ENCODE data around the gene FOSB.
A peak's percentile ranks its signal among the peaks of the same experiment; 100 is the strongest.
"Not testable (repeated sequence)": the region's sequence is repeated elsewhere in the genome, so short reads cannot be mapped to it uniquely, and the experiment has no call there.

FOSB gene

DNA sequence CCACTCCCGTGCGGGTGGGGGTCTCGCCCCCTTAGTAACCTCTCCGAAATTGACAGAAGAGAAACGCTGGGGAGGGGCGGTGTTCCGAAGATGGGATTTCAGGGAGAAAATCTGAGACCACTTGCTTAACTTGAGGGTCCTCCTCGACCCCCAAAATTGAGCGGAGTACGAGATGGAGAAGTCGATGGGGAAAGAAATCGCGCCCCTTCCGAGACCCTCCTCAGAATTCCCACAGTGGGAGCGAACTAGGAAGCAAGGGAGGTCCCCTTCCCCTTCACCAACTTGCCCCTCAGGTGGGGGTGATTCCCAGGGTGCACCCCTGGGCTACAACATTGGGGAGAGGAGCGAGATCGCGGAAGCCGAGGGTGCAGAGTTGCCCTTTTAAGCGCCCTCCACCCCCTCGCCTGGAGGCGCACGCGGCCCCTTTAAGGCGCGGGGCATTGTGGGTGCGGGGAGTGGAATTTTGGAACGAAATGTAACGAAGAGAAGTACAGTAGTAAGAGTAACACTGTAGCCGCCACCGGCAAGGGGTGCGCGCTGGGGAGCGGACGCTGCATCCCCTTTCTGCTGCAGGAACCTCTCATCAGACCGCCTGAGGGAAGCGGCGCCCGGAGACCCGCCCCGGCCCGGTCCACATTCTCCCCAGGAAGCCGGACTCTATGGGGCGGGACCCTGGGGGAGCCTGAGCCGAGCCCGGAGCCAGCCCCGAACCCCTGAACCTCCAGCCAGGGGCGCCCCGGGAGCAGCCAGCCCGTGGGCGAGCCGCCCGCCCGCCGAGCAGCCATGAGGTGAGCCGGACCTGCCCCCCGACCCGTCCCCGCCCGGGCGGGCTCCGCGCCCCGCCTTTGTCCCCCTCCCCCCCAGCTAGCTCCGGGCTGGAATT is 39.4 kb downstream of the FOSB start, which contains the start of gene VASP:
VASP (plus strand) TSS at position 491 of the 883 bp plus-strand sequence; CDS start at position 784, 293 bp downstream.
- Mint-ChIP-seq H3K9me3 (no peaks in the 10 kb centered on the region), H3K27ac (peak within 1 kb of the TSS; percentile 79 to 97 (median 86)), H3K36me3 (ENCODE audit: low read depth) (no peaks in the 10 kb centered on the region), H3K4me3 (peak within 1 kb of the TSS; percentile 97 to 100 (median 97)), H3K4me1 (peaks cover 15% of the 10 kb centered on the region), H3K27me3 (ENCODE audit: low read depth) (peaks cover 7% of the 10 kb centered on the region)
- TF ChIP-seq, protein P1, sequence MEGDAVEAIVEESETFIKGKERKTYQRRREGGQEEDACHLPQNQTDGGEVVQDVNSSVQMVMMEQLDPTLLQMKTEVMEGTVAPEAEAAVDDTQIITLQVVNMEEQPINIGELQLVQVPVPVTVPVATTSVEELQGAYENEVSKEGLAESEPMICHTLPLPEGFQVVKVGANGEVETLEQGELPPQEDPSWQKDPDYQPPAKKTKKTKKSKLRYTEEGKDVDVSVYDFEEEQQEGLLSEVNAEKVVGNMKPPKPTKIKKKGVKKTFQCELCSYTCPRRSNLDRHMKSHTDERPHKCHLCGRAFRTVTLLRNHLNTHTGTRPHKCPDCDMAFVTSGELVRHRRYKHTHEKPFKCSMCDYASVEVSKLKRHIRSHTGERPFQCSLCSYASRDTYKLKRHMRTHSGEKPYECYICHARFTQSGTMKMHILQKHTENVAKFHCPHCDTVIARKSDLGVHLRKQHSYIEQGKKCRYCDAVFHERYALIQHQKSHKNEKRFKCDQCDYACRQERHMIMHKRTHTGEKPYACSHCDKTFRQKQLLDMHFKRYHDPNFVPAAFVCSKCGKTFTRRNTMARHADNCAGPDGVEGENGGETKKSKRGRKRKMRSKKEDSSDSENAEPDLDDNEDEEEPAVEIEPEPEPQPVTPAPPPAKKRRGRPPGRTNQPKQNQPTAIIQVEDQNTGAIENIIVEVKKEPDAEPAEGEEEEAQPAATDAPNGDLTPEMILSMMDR (IDR thresholded peaks at IDR 0.05; ENCODE audit: unreplicated experiment in 3 of 3), result no peak

DNA sequence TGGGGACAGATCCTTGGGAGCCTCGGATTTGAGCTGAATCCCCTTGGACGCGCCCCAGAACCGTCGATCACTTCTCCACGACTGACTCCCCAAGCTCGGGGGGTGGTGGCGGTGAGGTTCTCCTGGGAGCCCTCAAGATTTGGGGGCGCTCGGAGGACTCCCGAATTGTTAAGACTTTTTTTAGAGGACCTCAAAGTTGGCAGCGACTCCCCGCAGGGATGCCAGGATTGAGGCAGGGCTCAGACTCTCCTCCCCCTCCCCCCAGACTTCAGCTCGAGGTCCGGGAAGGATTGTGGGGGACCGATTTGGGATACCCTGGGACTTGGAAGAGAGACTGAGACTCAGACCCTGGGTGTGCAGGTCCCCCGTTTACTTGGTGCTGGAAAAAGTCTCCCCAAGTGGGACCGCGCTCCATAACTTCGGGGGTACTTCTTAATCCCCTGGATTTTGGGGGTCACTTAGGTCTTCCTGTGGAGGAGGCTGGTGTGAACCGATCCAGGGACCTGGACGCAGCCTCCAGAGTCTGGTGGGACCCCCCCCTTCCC is 40.1 kb downstream of the FOSB start:
- no peaks in the 10 kb centered on the region for H3K36me3 Mint-ChIP-seq (ENCODE audit: low read depth)
- TF ChIP-seq, protein P1 (IDR thresholded peaks at IDR 0.05; ENCODE audit: unreplicated experiment in 3 of 3), result no peak

DNA sequence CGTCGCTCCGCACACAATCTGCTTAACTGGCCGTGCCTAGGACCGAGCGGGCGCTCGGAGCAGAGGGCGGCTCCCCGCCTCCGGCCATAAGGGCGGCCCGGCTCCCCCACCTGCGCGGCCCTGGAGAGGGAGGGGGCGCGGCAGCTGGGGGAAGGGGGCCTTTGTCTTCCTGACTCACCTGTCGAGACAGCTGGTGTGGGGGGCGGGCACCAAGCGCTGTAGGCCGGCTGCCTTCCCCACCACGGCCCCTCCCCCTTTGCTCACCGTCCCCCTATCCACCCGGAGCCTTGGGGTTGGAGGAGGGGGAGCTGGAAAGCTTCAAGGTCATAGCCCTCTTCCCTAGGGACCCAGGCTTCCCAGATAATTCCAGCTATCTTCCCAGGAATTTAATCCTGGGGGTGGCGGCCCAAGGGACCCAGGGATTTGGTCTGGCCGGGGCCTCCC is 40.6 kb downstream of the FOSB start:
- Mint-ChIP-seq H3K36me3 (ENCODE audit: low read depth) (no peaks in the 10 kb centered on the region), H3K4me1 (peaks cover 15% of the 10 kb centered on the region), H3K27me3 (ENCODE audit: low read depth) (peaks cover 3% of the 10 kb centered on the region), H3K27ac (no peak overlapping the region), H3K4me3 (peak overlapping the region; percentile 92 to 97 (median 96)), H3K9me3 (no peaks in the 10 kb centered on the region)
- TF ChIP-seq, protein P1 (IDR thresholded peaks at IDR 0.05; ENCODE audit: unreplicated experiment in 3 of 3), result no peak

More for the DNA sequence above, 40.1 kb downstream of the FOSB start:
- Mint-ChIP-seq H3K4me3 (peak overlapping the region; percentile 92 to 97 (median 96)), H3K27ac (no peak overlapping the region), H3K27me3 (ENCODE audit: low read depth) (peaks cover 3% of the 10 kb centered on the region), H3K4me1 (peaks cover 15% of the 10 kb centered on the region), H3K9me3 (no peaks in the 10 kb centered on the region)

DNA sequence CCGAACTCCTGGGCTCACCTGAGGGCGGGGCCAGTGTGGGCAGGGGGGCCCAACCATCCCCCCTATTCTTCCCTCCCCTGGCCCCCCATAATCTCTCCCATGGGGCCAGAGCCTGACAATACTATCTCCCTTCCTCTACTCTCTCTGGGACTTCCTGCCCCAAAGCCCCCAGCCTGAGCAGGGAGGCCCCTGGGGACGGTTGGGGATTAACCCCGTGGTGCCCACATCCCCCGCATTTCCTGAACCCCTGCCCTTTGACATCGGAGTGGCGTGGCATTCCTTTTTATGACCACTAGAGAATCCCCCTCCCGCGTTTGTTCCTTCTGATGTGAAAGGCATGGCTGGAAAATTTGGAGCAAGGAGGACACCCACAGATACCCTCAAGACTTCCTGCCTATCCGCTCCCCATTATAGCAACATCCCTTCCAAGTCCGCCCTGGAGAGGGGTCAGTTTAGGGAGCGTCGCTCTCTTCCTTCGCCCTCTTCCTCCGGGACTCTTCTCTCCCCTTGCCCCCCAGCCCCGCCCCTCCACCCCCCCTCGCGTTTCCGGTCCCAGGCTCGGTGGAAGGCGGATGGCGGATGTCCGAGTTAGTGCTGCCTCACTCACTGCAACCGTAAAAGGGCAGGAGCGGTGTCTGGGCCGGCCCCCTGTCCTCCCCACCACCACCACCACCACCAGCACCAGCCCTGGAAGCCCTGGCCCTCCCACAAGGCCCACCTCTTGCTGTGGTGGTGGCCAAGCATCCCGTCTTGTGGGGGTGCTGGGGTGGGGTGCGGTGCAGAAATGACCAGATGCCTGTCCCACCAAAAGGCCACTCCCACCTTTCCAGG is 41.3 kb downstream of the FOSB start:
- Mint-ChIP-seq H3K4me3 (peak overlapping the region; percentile 92 to 97 (median 96)), H3K4me1 (peaks cover 21% of the 10 kb centered on the region)

DNA sequence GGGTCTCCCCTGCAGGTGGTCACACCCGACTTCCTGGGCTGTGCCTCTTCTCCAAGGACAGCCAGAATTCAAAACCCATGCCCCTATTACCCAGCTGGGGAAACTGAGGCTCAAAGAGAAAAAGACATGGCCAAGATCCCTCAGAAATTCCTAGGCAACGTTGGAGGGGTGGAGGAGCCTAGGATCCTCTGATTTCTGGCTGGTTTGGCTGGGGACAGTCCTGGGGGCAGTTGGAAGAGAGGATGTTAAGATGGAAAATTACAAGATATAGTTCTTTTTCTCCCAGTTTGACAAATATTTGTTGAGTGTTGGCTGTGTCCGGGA is 41.9 kb downstream of the FOSB start:
- Mint-ChIP-seq H3K4me3 (peak overlapping the region; percentile 92 to 97 (median 96)), H3K36me3 (ENCODE audit: low read depth) (no peaks in the 10 kb centered on the region), H3K9me3 (no peaks in the 10 kb centered on the region), H3K27me3 (ENCODE audit: low read depth) (peaks cover 3% of the 10 kb centered on the region), H3K4me1 (peaks cover 22% of the 10 kb centered on the region), H3K27ac (peak overlapping the region; percentile 12 to 77 (median 55))
- TF ChIP-seq, protein P1 (IDR thresholded peaks at IDR 0.05; ENCODE audit: unreplicated experiment in 3 of 3), result no peak

More for the DNA sequence above, 41.3 kb downstream of the FOSB start:
- Mint-ChIP-seq H3K27me3 (ENCODE audit: low read depth) (peaks cover 3% of the 10 kb centered on the region), H3K9me3 (no peaks in the 10 kb centered on the region), H3K36me3 (ENCODE audit: low read depth) (no peaks in the 10 kb centered on the region), H3K27ac (peak overlapping the region; percentile 77 to 92 (median 89))
- TF ChIP-seq, protein P1 (IDR thresholded peaks at IDR 0.05; ENCODE audit: unreplicated experiment in 3 of 3), result no peak

DNA sequence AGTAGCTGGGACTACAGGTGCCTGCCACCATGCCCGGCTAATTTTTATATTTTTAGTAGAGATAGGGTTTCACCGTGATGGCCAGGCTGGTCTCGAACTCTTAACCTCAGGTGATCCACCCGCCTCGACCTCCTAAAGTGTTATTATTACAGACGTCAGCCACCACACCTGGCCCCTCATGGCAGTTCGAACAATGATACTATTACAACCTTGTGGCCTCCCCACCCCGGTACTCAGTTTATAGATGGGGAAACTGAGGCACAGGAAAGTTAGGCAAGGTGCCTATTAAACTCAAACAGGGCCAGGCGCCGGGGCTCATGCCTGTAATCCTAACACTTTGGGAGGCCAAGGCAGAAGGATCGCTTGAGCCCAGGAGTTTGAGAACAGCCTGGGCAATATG is 42.6 kb downstream of the FOSB start:
- not testable (repeated sequence) for H3K27me3 Mint-ChIP-seq (ENCODE audit: low read depth); H3K9me3 Mint-ChIP-seq; H3K36me3 Mint-ChIP-seq (ENCODE audit: low read depth)
- peak overlapping the region in 2 of 3 experiments; percentile 55 to 77 for H3K27ac Mint-ChIP-seq
- peaks cover 22% of the 10 kb centered on the region for H3K4me1 Mint-ChIP-seq
- peak overlapping the region; percentile 92 to 97 (median 96) for H3K4me3 Mint-ChIP-seq
